Activated naive CD4-positive, alpha-beta T cell treated with anti-CD3 and anti-CD28 coated beads, Interleukin-2, amount 50 U/mL, for 24 hours (primary cell): ENCODE measurements around the gene TMEM109.

Source experiments
- H3K27ac Mint-ChIP-seq: one replicate; pipeline ENCODE4 v1.8.0; 2021; ENCODE audit warnings: mild to moderate bottlenecking, mixed read lengths
- H3K27me3 Mint-ChIP-seq: one replicate; pipeline ENCODE4 v1.8.0; 2021; ENCODE audit warnings: mixed read lengths
- H3K36me3 Mint-ChIP-seq: one replicate; pipeline ENCODE4 v1.8.0; 2021; ENCODE audit warnings: mixed read lengths
- H3K4me1 Mint-ChIP-seq: one replicate; pipeline ENCODE4 v1.8.0; 2021; ENCODE audit warnings: mixed read lengths
- H3K4me3 Mint-ChIP-seq: one replicate; pipeline ENCODE4 v1.8.0; 2021; ENCODE audit warnings: mild to moderate bottlenecking, mixed read lengths
- H3K9me3 Mint-ChIP-seq: one replicate; pipeline ENCODE4 v1.8.0; 2021; ENCODE audit warnings: mixed read lengths

TMEM109 gene

DNA sequence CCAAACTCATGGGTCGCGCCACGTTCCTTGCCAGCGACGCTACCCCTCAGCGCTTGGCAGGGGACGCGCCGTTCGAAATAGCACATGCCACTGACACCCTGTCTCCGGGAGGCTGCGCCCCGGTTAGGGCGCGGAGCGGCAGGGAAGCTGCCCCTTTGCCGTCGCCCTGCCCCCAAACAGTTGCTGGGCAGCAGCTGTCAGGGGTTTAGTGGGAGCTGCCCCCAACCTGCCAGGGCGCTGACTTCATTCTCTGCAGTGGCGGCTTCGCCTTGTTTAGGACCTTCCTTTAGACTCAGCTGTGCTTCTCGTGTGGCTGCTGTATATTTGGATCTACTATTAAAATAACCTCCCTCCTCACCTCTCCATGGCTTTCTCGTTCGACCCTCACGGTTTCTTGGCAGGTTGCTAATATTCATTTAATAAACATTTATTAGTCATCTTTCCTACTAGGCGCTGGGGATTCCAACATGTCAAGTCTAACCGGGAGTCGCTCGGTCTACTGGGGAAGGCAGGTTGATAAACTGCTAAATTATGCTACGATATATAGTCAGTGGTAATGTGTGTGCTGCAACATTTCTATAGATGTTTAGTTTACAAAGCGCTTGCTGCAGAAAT, 782 bp downstream of the TMEM109 start:
- Mint-ChIP-seq H3K4me1 (peaks cover 72% of the 10 kb centered on the region), H3K4me3 (peak overlapping the region; percentile 93), H3K36me3 (peaks cover 7% of the 10 kb centered on the region), H3K27me3 (no peaks in the 10 kb centered on the region), H3K9me3 (no peaks in the 10 kb centered on the region), H3K27ac (peak overlapping the region; percentile 25)

GRCh38 chr11:60915248-60915914, 1.4 kb downstream of the TMEM109 start:
- Mint-ChIP-seq H3K9me3 (no peaks in the 10 kb centered on the region), H3K27me3 (no peaks in the 10 kb centered on the region), H3K36me3 (peaks cover 11% of the 10 kb centered on the region), H3K27ac (peak overlapping the region; percentile 25), H3K4me3 (peak overlapping the region; percentile 93), H3K4me1 (peaks cover 75% of the 10 kb centered on the region)

DNA sequence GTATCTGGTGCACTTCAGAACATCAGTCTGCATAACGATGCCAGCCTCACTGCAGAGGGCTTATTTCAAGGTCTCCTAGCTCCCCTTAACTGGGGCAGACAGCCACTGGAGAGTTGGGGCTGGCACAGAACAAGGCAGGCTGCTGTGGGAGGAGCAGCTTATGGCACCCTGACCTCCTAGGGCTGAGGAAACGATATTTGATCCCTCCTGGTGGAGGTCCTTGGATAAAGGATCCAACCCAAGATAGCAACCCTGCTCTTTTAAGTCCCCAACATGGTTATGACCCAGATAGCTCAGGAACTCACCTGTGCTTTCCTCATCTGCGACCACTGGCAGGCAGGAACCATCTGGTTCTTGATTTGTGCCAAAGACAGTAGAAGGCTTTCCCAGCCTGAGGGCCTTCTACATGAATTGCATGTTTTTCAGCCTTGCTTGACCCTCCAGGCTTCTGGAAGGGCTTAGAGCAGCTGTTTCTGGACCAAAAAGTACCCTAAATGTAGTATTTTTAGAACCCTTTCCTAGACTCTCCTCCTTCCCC, 2.8 kb downstream of the TMEM109 start:
- no peaks in the 10 kb centered on the region for H3K9me3 Mint-ChIP-seq
- peak overlapping the region; percentile 40 for H3K4me3 Mint-ChIP-seq
- H3K27ac Mint-ChIP-seq, result no peak overlapping the region
- H3K4me1 Mint-ChIP-seq, result peaks cover 61% of the 10 kb centered on the region
- H3K27me3 Mint-ChIP-seq, result peaks cover 1% of the 10 kb centered on the region
- peaks cover 21% of the 10 kb centered on the region for H3K36me3 Mint-ChIP-seq

DNA sequence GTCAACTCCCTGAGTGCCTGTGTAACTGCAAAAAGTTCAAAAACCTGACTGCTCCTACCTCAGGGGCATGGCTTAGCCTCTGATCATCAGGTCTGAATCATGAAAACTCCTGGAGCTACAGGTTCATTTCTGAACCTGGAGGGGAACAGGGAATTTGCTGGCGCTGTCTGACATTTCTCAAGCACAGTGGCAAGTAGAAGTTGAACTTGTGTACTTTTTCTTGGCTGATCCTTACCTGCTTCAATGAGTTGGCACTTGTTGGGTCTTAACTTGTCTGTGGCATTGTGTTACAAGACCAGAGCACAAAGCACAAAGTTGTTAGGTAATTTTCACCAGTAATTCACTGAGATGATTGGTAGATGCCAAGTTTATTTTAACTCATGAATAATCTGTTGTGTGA, 3.3 kb downstream of the TMEM109 start:
- H3K27ac Mint-ChIP-seq, result no peak overlapping the region
- H3K4me1 Mint-ChIP-seq, result peaks cover 58% of the 10 kb centered on the region
- peaks cover 24% of the 10 kb centered on the region for H3K36me3 Mint-ChIP-seq
- peak overlapping the region; percentile 40 for H3K4me3 Mint-ChIP-seq
- no peaks in the 10 kb centered on the region for H3K9me3 Mint-ChIP-seq
- peaks cover 1% of the 10 kb centered on the region for H3K27me3 Mint-ChIP-seq

- H3K9me3 Mint-ChIP-seq, result no peaks in the 10 kb centered on the region
- H3K36me3 Mint-ChIP-seq, result peaks cover 30% of the 10 kb centered on the region
- H3K27ac Mint-ChIP-seq, result no peak overlapping the region
- no peak overlapping the region for H3K4me3 Mint-ChIP-seq
- H3K4me1 Mint-ChIP-seq, result peaks cover 53% of the 10 kb centered on the region
- peaks cover 2% of the 10 kb centered on the region for H3K27me3 Mint-ChIP-seq
These were observed 4.4 kb downstream of the TMEM109 start for GRCh38 chr11:60918251-60918938.

- H3K27me3 Mint-ChIP-seq, result peaks cover 2% of the 10 kb centered on the region
- H3K27ac Mint-ChIP-seq, result no peak overlapping the region
- H3K4me3 Mint-ChIP-seq, result no peak overlapping the region
- no peaks in the 10 kb centered on the region for H3K9me3 Mint-ChIP-seq
- peaks cover 49% of the 10 kb centered on the region for H3K4me1 Mint-ChIP-seq
- H3K36me3 Mint-ChIP-seq, result peaks cover 31% of the 10 kb centered on the region
These were observed 4.9 kb downstream of the TMEM109 start for GRCh38 chr11:60918939-60919265.

DNA sequence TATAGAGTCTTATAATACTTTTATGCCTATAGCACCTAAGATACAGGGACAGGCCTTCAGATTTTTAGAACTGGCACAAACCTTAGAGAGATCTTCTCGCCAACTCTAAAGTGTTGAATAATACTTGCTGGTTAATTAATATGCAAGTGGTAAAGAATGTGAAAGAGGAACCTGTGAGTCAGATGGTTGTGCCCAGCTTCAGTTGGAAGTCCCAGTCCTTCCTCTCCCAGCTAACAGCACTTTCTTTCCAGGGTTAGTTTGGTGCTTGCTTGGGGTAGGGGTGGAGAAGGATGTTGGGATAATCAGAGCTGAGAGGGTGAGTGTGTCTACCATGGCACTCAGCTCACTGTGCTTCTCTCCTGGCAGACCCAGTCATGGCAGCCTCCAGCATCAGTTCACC, 5.4 kb downstream of the TMEM109 start:
- Mint-ChIP-seq H3K4me1 (peaks cover 48% of the 10 kb centered on the region), H3K4me3 (no peak overlapping the region), H3K9me3 (no peaks in the 10 kb centered on the region), H3K27ac (no peak overlapping the region), H3K36me3 (peaks cover 31% of the 10 kb centered on the region), H3K27me3 (peaks cover 2% of the 10 kb centered on the region)

DNA sequence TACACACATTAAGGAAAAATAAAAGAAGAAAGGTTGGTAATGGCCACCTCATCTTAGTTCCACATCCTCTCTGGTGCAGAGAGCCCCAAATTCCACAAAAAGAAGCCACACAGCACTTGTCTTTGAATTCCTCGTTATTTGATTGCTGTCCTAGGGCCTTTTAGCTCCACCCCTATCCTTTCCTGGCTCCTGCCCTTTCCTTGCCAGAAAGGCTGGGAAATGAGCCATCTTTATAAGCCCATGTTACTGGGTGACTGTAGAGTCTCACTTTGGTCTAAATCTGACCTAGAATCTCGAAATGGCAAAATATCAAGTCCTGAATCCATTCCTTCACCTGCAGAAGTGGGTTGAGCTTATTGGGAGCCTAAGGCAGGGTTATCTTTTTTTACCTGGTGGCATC, 6.0 kb downstream of the TMEM109 start:
- H3K27ac Mint-ChIP-seq, result no peak overlapping the region
- peaks cover 46% of the 10 kb centered on the region for H3K4me1 Mint-ChIP-seq
- no peaks in the 10 kb centered on the region for H3K9me3 Mint-ChIP-seq
- H3K36me3 Mint-ChIP-seq, result peaks cover 31% of the 10 kb centered on the region
- H3K4me3 Mint-ChIP-seq, result no peak overlapping the region
- H3K27me3 Mint-ChIP-seq, result peaks cover 2% of the 10 kb centered on the region

GRCh38 chr11:60921259-60921658, 7.3 kb downstream of the TMEM109 start:
- Mint-ChIP-seq H3K9me3 (no peaks in the 10 kb centered on the region), H3K27me3 (peaks cover 4% of the 10 kb centered on the region), H3K27ac (no peak overlapping the region), H3K4me1 (peaks cover 38% of the 10 kb centered on the region), H3K36me3 (peaks cover 28% of the 10 kb centered on the region), H3K4me3 (no peak overlapping the region)

DNA sequence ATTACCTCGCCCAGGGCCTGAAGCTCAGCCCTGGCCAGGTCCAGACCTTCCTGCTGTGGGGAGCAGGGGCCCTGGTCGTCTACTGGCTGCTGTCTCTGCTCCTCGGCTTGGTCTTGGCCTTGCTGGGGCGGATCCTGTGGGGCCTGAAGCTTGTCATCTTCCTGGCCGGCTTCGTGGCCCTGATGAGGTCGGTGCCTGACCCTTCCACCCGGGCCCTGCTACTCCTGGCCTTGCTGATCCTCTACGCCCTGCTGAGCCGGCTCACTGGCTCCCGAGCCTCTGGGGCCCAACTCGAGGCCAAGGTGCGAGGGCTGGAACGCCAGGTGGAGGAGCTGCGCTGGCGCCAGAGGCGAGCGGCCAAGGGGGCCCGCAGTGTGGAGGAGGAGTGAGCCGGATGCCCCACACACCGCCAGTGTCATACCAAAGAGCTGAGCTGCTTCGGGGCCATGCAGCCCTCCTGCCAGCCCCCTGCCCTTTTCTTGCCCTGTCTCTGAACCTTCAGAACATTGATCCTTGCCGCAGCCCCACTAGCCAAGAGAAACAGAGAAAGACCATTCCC, 7.9 kb downstream of the TMEM109 start:
- Mint-ChIP-seq H3K36me3 (peaks cover 28% of the 10 kb centered on the region), H3K27ac (no peak overlapping the region), H3K4me1 (peaks cover 33% of the 10 kb centered on the region), H3K27me3 (peaks cover 4% of the 10 kb centered on the region), H3K9me3 (no peaks in the 10 kb centered on the region), H3K4me3 (no peak overlapping the region)

GRCh38 chr11:60922906-60923305, 8.9 kb downstream of the TMEM109 start:
- no peak overlapping the region for H3K4me3 Mint-ChIP-seq
- peaks cover 4% of the 10 kb centered on the region for H3K27me3 Mint-ChIP-seq

DNA sequence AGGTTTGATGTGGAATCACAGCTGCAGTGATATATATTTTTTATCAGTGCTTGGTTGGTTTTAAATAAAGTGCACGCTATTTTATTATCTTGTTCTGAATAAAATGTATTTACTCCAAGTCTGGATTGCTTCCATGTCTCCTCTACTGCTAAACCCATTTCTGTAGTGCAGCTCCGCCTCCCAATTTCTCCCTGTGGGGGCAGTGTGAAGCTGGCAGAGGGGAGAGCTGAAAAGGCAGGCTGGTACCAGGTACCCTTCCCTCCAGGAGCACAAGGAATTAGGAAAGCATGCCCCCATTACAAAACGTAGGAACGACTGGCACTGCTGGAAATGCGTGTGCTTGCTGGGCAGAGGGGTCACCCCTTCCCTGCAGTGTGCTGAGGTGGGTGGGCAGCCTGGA, 9.4 kb downstream of the TMEM109 start:
- Mint-ChIP-seq H3K9me3 (no peaks in the 10 kb centered on the region), H3K27ac (no peak overlapping the region), H3K36me3 (peaks cover 26% of the 10 kb centered on the region), H3K27me3 (peaks cover 4% of the 10 kb centered on the region), H3K4me3 (peak overlapping the region; percentile 52), H3K4me1 (peaks cover 28% of the 10 kb centered on the region)

More at GRCh38 chr11:60922906-60923305, 8.9 kb downstream of the TMEM109 start:
- Mint-ChIP-seq H3K36me3 (peaks cover 26% of the 10 kb centered on the region), H3K4me1 (peaks cover 28% of the 10 kb centered on the region), H3K9me3 (no peaks in the 10 kb centered on the region), H3K27ac (no peak overlapping the region)

DNA sequence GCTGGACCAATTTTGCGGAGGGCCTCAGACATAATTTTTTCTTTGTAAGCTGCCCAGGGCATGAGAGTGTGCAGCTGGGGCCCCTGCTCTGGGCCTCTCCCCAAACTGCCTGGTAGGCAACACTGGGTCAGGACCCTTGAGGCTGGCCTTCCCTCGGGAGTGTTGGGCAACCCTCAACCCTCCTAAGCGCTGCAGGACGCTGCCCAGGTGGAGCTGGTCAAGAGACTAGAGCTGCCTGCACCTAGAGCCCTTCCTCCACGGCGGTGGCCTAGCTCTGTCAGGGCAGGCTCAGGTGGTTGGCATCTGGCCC, 9.8 kb downstream of the TMEM109 start:
- Mint-ChIP-seq H3K4me1 (peaks cover 26% of the 10 kb centered on the region), H3K36me3 (peaks cover 26% of the 10 kb centered on the region), H3K4me3 (peak overlapping the region; percentile 52), H3K27me3 (peaks cover 4% of the 10 kb centered on the region), H3K27ac (no peak overlapping the region), H3K9me3 (no peaks in the 10 kb centered on the region)

- Mint-ChIP-seq H3K27ac (no peak within 1 kb of the TSS), H3K4me1 (peaks cover 21% of the 10 kb centered on the region), H3K36me3 (peaks cover 26% of the 10 kb centered on the region), H3K4me3 (peak within 1 kb of the TSS; percentile 71), H3K9me3 (no peaks in the 10 kb centered on the region), H3K27me3 (peaks cover 4% of the 10 kb centered on the region)
These were observed 10.3 kb downstream of the TMEM109 start, which contains the start of gene TMEM132A for GRCh38 chr11:60924110-60924905. Gene TMEM132A (plus strand): TSS chr11:60924460. CDS start chr11:60924634, 174 bp downstream.
